ENCODE results near the gene DNAJA3. TPM values are rescaled to one million over a fixed set of nuclear protein-coding genes. Genes with fewer than 3 reads are reported as not detected.

Gene DNAJA3
- total and polyA plus RNA-seq, 8 donors = 29.0 to 53.5 (median 35.6) TPM

- no peak overlapping the region for H3K27ac ChIP-seq
- ATAC-seq (no peak), DNase-seq (peak in 1 of 4 donors; percentile 19)
- peaks cover 0 to 85% of the 10 kb centered on the region in 2 donors for H3K36me3 ChIP-seq
- no peak for TF ChIP-seq CTCF (IDR thresholded peaks at IDR 0.05)
- peaks cover 6 to 12% of the 10 kb centered on the region in 2 donors for H3K4me1 ChIP-seq
- no peak overlapping the region for H3K4me3 ChIP-seq
- intact Hi-C loops (cut with DNase I) = no loop called here
- no peaks in the 10 kb centered on the region for H3K27me3 ChIP-seq
- no peaks in the 10 kb centered on the region for H3K9me3 ChIP-seq
Observed at GRCh38 chr16:4461250-4462085, 35.8 kb downstream of the DNAJA3 start.

- Histone ChIP-seq H3K36me3 (peaks cover 0 to 85% of the 10 kb centered on the region in 2 donors), H3K27me3 (no peaks in the 10 kb centered on the region), H3K27ac (no peak overlapping the region), H3K9me3 (no peaks in the 10 kb centered on the region), H3K4me3 (no peak overlapping the region), H3K4me1 (peaks cover 6 to 12% of the 10 kb centered on the region in 2 donors)
- no peak for DNase-seq
- no peak for TF ChIP-seq CTCF (IDR thresholded peaks at IDR 0.05)
- intact Hi-C loops (cut with DNase I) = no loop called here
- ATAC-seq = no peak
Observed at GRCh38 chr16:4463522-4464163, 38.0 kb downstream of the DNAJA3 start.

GRCh38 chr16:4465977-4466779, 40.5 kb downstream of the DNAJA3 start:
- H3K27ac ChIP-seq = no peak overlapping the region
- intact Hi-C loops (cut with DNase I) = no loop called here
- DNase-seq = no peak
- no peak for TF ChIP-seq CTCF (IDR thresholded peaks at IDR 0.05)
- no peaks in the 10 kb centered on the region for H3K27me3 ChIP-seq
- H3K4me3 ChIP-seq = no peak overlapping the region
- peak; percentile 34 for ATAC-seq
- no peaks in the 10 kb centered on the region for H3K4me1 ChIP-seq
- no peaks in the 10 kb centered on the region for H3K9me3 ChIP-seq
- H3K36me3 ChIP-seq = peaks cover 0 to 88% of the 10 kb centered on the region in 2 donors

GRCh38 chr16:4467916-4468315, 42.2 kb downstream of the DNAJA3 start:
- TF ChIP-seq CTCF (IDR thresholded peaks at IDR 0.05) = no peak
- Histone ChIP-seq H3K4me1 (no peaks in the 10 kb centered on the region), H3K4me3 (no peak overlapping the region), H3K36me3 (peaks cover 0 to 71% of the 10 kb centered on the region in 2 donors), H3K27ac (no peak overlapping the region), H3K9me3 (no peaks in the 10 kb centered on the region), H3K27me3 (no peaks in the 10 kb centered on the region)
- ATAC-seq (no peak), DNase-seq (no peak)
- intact Hi-C loops (cut with DNase I) = no loop called here
